HCT116 (cell line): ENCODE results near the gene KRT38. TPM values are rescaled to one million over a fixed set of nuclear protein-coding genes. Genes with fewer than 3 reads are reported as not detected.

ENCODE experiments used
- ATAC-seq: fragments of 200-7000 bp; cut with Tn5 transposase; 2 replicates; pipeline ENCODE4 v1.9.1; 2020; ENCODE audit warnings: mild to moderate bottlenecking, moderate library complexity
- BruUV-seq: library from RNA; stranded (reverse); fragments of 400-500 nt; replicated peaks from 2 replicates; lab custom pipeline; 2021; lab: Mats Ljungman, UMichigan
- CTCF ChIA-PET: fragments of 300-600 bp; sonication (Branson Sonifier 250); formaldehyde crosslinking; loops from one replicate; lab custom pipeline; 2021; ENCODE audit warnings: antibody characterized with exemption; lab: Charles Lee
- POLR2A ChIA-PET: fragments of 300-600, 350-600 bp; sonication (Branson Sonifier 250); formaldehyde crosslinking; loops from one replicate; lab custom pipeline; 2021; ENCODE audit warnings: antibody characterized with exemption; lab: Charles Lee
- RAD21 ChIA-PET, 2 experiments: fragments of 300-600 bp; sonication (Branson Sonifier 250); formaldehyde crosslinking; loops; one replicate each; lab custom pipeline; 2023; ENCODE audit warnings: low total read pairs in 2 of 2; ENCODE audit not compliant: uncharacterized antibody in 2 of 2, unreplicated experiment in 2 of 2, low non-redundant PET in 1 of 2; lab: Charles Lee
- DNase-seq: peaks from one replicate; pipeline ENCODE4 v3.0.0-alpha.2; 2010; ENCODE audit warnings: low read depth, low spot score
- H2AFZ ChIP-seq: fragments of 200-600 bp; shearing (Covaris generic), sonication (generic); 2 replicates; pipeline ENCODE4 v1.6.1; 2017; ENCODE audit warnings: low read depth, mixed run types, mixed read lengths, antibody characterized with exemption, low read length; ENCODE audit not compliant: poor library complexity, severe bottlenecking
- H3K27ac ChIP-seq: 2 replicates; pipeline ENCODE4 v1.5.1; 2012; ENCODE audit warnings: low read depth, low read length
- H3K27me3 ChIP-seq: fragments of 200-600 bp; sonication (generic); 2 replicates; pipeline ENCODE4 v1.6.1; 2016; ENCODE audit warnings: mixed run types, low read length, mixed read lengths; ENCODE audit not compliant: insufficient read depth
- H3K36me3 ChIP-seq, 2 experiments: fragments of 200-500 bp in 1 of 2; fragments of 200-600 bp in 1 of 2; sonication (Bioruptor generic) in 1 of 2; sonication (generic) in 1 of 2; 2 replicates each; pipeline versions ENCODE4 v1.5.1 to v1.6.1; 2014 to 2016; ENCODE audit warnings: low read length in 2 of 2, inconsistent platforms in 1 of 2, mixed read lengths in 1 of 2, mixed run types in 1 of 2; ENCODE audit not compliant: insufficient read depth in 2 of 2, control insufficient read depth in 1 of 2
- H3K4me1 ChIP-seq, 2 experiments: fragments of 200-600 bp in 1 of 2; sonication (generic) in 1 of 2; 2 replicates each; pipeline versions ENCODE4 v1.5.1 to v1.6.1; 2012 to 2017; ENCODE audit warnings: low read length in 2 of 2, inconsistent platforms in 1 of 2, mild to moderate bottlenecking in 1 of 2, mixed read lengths in 1 of 2, mixed run types in 1 of 2, moderate library complexity in 1 of 2; ENCODE audit not compliant: insufficient read depth in 2 of 2, control insufficient read depth in 1 of 2
- H3K4me2 ChIP-seq: fragments of 200-600 bp; sonication (generic); 2 replicates; pipeline ENCODE4 v1.6.1; 2017; ENCODE audit warnings: mixed run types, low read length, mixed read lengths
- H3K4me3 ChIP-seq, 2 experiments: fragments of 200-600 bp in 1 of 2; sonication (generic) in 1 of 2; replicated peaks in 1 of 2; 2 replicates each; pipeline ENCODE4 v1.5.1; 2011 to 2016; ENCODE audit warnings: low read length in 2 of 2, control low read depth in 1 of 2, low read depth in 1 of 2, mild to moderate bottlenecking in 1 of 2, mixed read lengths in 1 of 2, mixed run types in 1 of 2
- H3K79me2 ChIP-seq: fragments of 200-600 bp; sonication (generic); 2 replicates; pipeline ENCODE4 v1.6.1; 2017; ENCODE audit warnings: mild to moderate bottlenecking, mixed run types, low read length, moderate library complexity, mixed read lengths; ENCODE audit not compliant: insufficient read depth
- H3K9ac ChIP-seq: fragments of 200-600 bp; sonication (generic); 2 replicates; pipeline ENCODE4 v1.6.1; 2016; ENCODE audit warnings: low read length, mixed read lengths
- H3K9me2 ChIP-seq: fragments of 200-600 bp; sonication (generic), shearing (Covaris generic); 2 replicates; pipeline ENCODE4 v1.6.1; 2017; ENCODE audit warnings: mixed run types, mild to moderate bottlenecking, moderate library complexity; ENCODE audit not compliant: insufficient read depth
- H3K9me3 ChIP-seq, 2 experiments: fragments of 200-500 bp in 1 of 2; fragments of 200-600 bp in 1 of 2; sonication (Bioruptor generic) in 1 of 2; sonication (generic) in 1 of 2; 2 replicates each; pipeline ENCODE4 v1.6.1; 2014 to 2017; ENCODE audit warnings: low read length in 2 of 2, mixed read lengths in 2 of 2, inconsistent platforms in 1 of 2, low read depth in 1 of 2, mild to moderate bottlenecking in 1 of 2, mixed run types in 1 of 2, moderate library complexity in 1 of 2; ENCODE audit not compliant: control insufficient read depth in 1 of 2, insufficient read depth in 1 of 2
- H4K20me1 ChIP-seq: fragments of 200-600 bp; sonication (generic), shearing (Covaris generic); 2 replicates; pipeline ENCODE4 v1.6.1; 2017; ENCODE audit warnings: mixed run types, mild to moderate bottlenecking, moderate library complexity; ENCODE audit not compliant: insufficient read depth
- CBX3 ChIP-seq: IDR thresholded peaks from 2 replicates; pipeline ENCODE4 v1.6.1; 2012; ENCODE audit warnings: low read depth
- CEBPB ChIP-seq: IDR thresholded peaks from 2 replicates; pipeline ENCODE4 v1.6.1; 2012; ENCODE audit warnings: low read depth
- EGR1 ChIP-seq: IDR thresholded peaks from 2 replicates; pipeline ENCODE4 v1.6.1; 2012; ENCODE audit warnings: low read depth
- EZH2phosphoT487 ChIP-seq: fragments of 200-600 bp; IDR thresholded peaks from 2 replicates; pipeline ENCODE4 v1.6.1; 2018; ENCODE audit warnings: antibody characterized with exemption, borderline replicate concordance
- FOSL1 ChIP-seq: IDR thresholded peaks from 2 replicates; pipeline ENCODE4 v1.6.1; 2012; ENCODE audit warnings: low read depth
- JUND ChIP-seq: IDR thresholded peaks from 2 replicates; pipeline ENCODE4 v1.6.1; 2012
- MAX ChIP-seq: IDR thresholded peaks from 2 replicates; pipeline ENCODE4 v1.6.1; 2012
- POLR2A ChIP-seq: IDR thresholded peaks from 2 replicates; pipeline ENCODE4 v1.7.0; 2011; ENCODE audit warnings: borderline replicate concordance; ENCODE audit not compliant: insufficient read depth, insufficient read length; ENCODE audit errors: extremely low read depth
- POLR2AphosphoS5 ChIP-seq: IDR thresholded peaks from 2 replicates; pipeline ENCODE4 v1.6.1; 2011; ENCODE audit warnings: mild to moderate bottlenecking, low read depth, low read length, moderate library complexity
- RAD21 ChIP-seq: IDR thresholded peaks from 2 replicates; pipeline ENCODE4 v1.6.1; 2012; ENCODE audit warnings: low read depth, mild to moderate bottlenecking
- SIN3A ChIP-seq: IDR thresholded peaks from 2 replicates; pipeline ENCODE4 v1.6.1; 2012; ENCODE audit warnings: low read depth
- SP1 ChIP-seq: IDR thresholded peaks from 2 replicates; pipeline ENCODE4 v1.6.1; 2012; ENCODE audit warnings: low read depth
- SRF ChIP-seq: IDR thresholded peaks from 2 replicates; pipeline ENCODE4 v1.6.1; 2012; ENCODE audit warnings: low read depth
- TCF7L2 ChIP-seq: IDR thresholded peaks from 2 replicates; pipeline ENCODE4 v1.7.0; 2011; ENCODE audit warnings: borderline replicate concordance, inconsistent platforms; ENCODE audit not compliant: insufficient read depth, insufficient read length; ENCODE audit errors: extremely low read depth
- YY1 ChIP-seq: IDR thresholded peaks from 2 replicates; pipeline ENCODE4 v1.6.1; 2011; ENCODE audit warnings: low read length, low read depth, moderate library complexity, mild to moderate bottlenecking; ENCODE audit not compliant: insufficient replicate concordance; ENCODE audit errors: extremely low read depth
- ZFX ChIP-seq: fragments of 450-650 bp; IDR thresholded peaks from 2 replicates; pipeline ENCODE4 v1.6.1; 2017
- ZNF274 ChIP-seq: fragments of 200-500 bp; sonication (Bioruptor generic); IDR thresholded peaks from 2 replicates; pipeline ENCODE4 v1.6.1; 2014; ENCODE audit warnings: mild to moderate bottlenecking, low read depth, low read length, inconsistent platforms
- intact Hi-C: fragments of 100-400 bp; cut with micrococcal nuclease; formaldehyde crosslinking; loops from 2 replicates; pipeline ENCODE4 v1.10.0; 2022
- total RNA-seq: library from RNA; stranded (reverse); gene quantifications from one replicate; pipeline ENCODE4 v1.2.1, GENCODE V29; 2021; ENCODE audit not compliant: unreplicated experiment
- TF ChIP-seq, protein P1 (sequence below): IDR thresholded peaks from 2 replicates; pipeline ENCODE4 v1.6.1; 2011; ENCODE audit warnings: mild to moderate bottlenecking, low read length, moderate library complexity; ENCODE audit not compliant: insufficient replicate concordance; ENCODE audit errors: extremely low read depth

The KRT38 gene
- total RNA-seq, 1 experiment from 2014 or later, result not detected

DNA sequence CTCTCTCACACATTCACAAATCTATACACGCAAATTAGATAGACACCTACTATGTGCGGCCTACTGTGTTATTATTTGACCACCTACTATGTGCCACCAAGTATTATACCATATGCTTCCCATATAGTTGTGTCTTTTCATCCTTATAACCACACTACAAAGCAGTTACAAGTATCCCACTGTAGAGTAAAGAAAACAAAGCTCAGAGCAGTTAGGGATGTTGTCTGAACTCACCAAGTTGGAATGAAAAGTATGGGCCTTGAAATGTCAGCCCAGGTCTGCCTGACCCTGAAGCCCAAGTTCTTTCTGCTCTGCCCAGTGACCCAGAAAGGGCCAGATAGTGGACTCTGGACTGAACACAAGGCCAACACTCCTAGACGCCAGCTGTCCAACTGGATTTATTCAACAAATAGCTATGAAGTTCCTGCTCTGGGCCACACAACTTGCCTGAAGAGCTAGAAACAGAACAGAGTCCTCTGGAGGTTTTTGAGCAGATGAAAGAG is 24.9 kb downstream of the KRT38 start:
- ChIA-PET POLR2A (no interaction called here), RAD21 (no interaction called here), CTCF (no interaction called here)
- H3K27me3 ChIP-seq, result no peaks in the 10 kb centered on the region
- ATAC-seq (no peak), DNase-seq (no peak)
- H3K9me3 ChIP-seq, result no peaks in the 10 kb centered on the region
- H3K4me2 ChIP-seq, result peak overlapping the region; percentile 2; the same call in 1 of the 2 replicates
- intact Hi-C loops, result loop anchor here (10.0 kb wide), 1 partner anchor 79 kb away; no protein-coding TSS in a partner anchor
- no TSS peak for BruUV-seq
- H3K9me2 ChIP-seq, result no peaks in the 10 kb centered on the region
- no peak overlapping the region for H3K4me3 ChIP-seq
- H4K20me1 ChIP-seq, result no peaks in the 10 kb centered on the region
- H3K36me3 ChIP-seq, result no peaks in the 10 kb centered on the region
- no peaks in the 10 kb centered on the region for H3K79me2 ChIP-seq
- TF ChIP-seq EGR1, result no peak
- no peak for TF ChIP-seq POLR2A
- TF ChIP-seq FOSL1, result no peak
- TF ChIP-seq JUND, result no peak
- no peak for TF ChIP-seq ZNF274
- no peak for TF ChIP-seq CEBPB
- no peak overlapping the region for H2AFZ ChIP-seq
- H3K9ac ChIP-seq, result no peak overlapping the region
- peaks cover 15 to 40% of the 10 kb centered on the region in 2 experiments for H3K4me1 ChIP-seq
- no peak overlapping the region for H3K27ac ChIP-seq

GRCh38 chr17:41415411-41415810 is 25.4 kb downstream of the KRT38 start:
- Histone ChIP-seq H2AFZ (no peak overlapping the region), H3K9ac (no peak overlapping the region), H3K27ac (no peak overlapping the region), H4K20me1 (no peaks in the 10 kb centered on the region), H3K4me1 (peaks cover 15 to 35% of the 10 kb centered on the region in 2 experiments), H3K9me2 (no peaks in the 10 kb centered on the region), H3K4me2 (peak overlapping the region; percentile 2; the same call in 1 of the 2 replicates), H3K36me3 (no peaks in the 10 kb centered on the region), H3K4me3 (no peak overlapping the region), H3K79me2 (no peaks in the 10 kb centered on the region), H3K27me3 (no peaks in the 10 kb centered on the region), H3K9me3 (no peaks in the 10 kb centered on the region)
- ChIA-PET RAD21 (no interaction called here), CTCF (no interaction called here), POLR2A (no interaction called here)
- ATAC-seq, result no peak
- no TSS peak for BruUV-seq
- intact Hi-C loops, result loop anchor here (10.0 kb wide), 1 partner anchor 79 kb away; no protein-coding TSS in a partner anchor
- TF ChIP-seq EZH2phosphoT487 (no peak), CBX3 (no peak), MAX (no peak), EGR1 (no peak), SP1 (no peak), CEBPB (no peak), SIN3A (no peak), POLR2AphosphoS5 (no peak), RAD21 (no peak), FOSL1 (no peak), ZFX (no peak), YY1 (no peak), SRF (no peak), TCF7L2 (no peak)
- TF ChIP-seq, protein P1, sequence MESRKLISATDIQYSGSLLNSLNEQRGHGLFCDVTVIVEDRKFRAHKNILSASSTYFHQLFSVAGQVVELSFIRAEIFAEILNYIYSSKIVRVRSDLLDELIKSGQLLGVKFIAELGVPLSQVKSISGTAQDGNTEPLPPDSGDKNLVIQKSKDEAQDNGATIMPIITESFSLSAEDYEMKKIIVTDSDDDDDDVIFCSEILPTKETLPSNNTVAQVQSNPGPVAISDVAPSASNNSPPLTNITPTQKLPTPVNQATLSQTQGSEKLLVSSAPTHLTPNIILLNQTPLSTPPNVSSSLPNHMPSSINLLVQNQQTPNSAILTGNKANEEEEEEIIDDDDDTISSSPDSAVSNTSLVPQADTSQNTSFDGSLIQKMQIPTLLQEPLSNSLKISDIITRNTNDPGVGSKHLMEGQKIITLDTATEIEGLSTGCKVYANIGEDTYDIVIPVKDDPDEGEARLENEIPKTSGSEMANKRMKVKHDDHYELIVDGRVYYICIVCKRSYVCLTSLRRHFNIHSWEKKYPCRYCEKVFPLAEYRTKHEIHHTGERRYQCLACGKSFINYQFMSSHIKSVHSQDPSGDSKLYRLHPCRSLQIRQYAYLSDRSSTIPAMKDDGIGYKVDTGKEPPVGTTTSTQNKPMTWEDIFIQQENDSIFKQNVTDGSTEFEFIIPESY, result no peak
- no peak for DNase-seq
